ENCODE data around the gene DLG2. TPM values are rescaled to one million over a fixed set of nuclear protein-coding genes. Genes with fewer than 3 reads are reported as not detected.

The DLG2 gene
- total RNA-seq, 1 donor: 1.3 TPM

GRCh38 chr11:85182441-85183387, 444.4 kb downstream of the DLG2 start:
- DNase-seq (ENCODE audit: low read depth): no peak
- no peak for TF ChIP-seq CTCF (IDR thresholded peaks at IDR 0.05; ENCODE audit: insufficient read depth, low read depth, low read length)

GRCh38 chr11:85180528-85180927, 446.6 kb downstream of the DLG2 start:
- H3K4me3 ChIP-seq (ENCODE audit: low read depth, low read length): no peak overlapping the region
- no peak for TF ChIP-seq CTCF (IDR thresholded peaks at IDR 0.05; ENCODE audit: insufficient read depth, low read depth, low read length)
- no peak for DNase-seq (ENCODE audit: low read depth)

More at GRCh38 chr11:85182441-85183387, 444.4 kb downstream of the DLG2 start:
- no peak overlapping the region for H3K4me3 ChIP-seq (ENCODE audit: low read depth, low read length)

- no peak for DNase-seq (ENCODE audit: low read depth)
- no peak overlapping the region for H3K4me3 ChIP-seq (ENCODE audit: low read depth, low read length)
- no peak for TF ChIP-seq CTCF (IDR thresholded peaks at IDR 0.05; ENCODE audit: insufficient read depth, low read depth, low read length)
These were observed 455.4 kb downstream of the DLG2 start for GRCh38 chr11:85171648-85172257.

GRCh38 chr11:85170184-85170583, 457.0 kb downstream of the DLG2 start:
- DNase-seq (ENCODE audit: low read depth): peak; percentile 1
- no peak overlapping the region for H3K4me3 ChIP-seq (ENCODE audit: low read depth, low read length)
- TF ChIP-seq CTCF (IDR thresholded peaks at IDR 0.05; ENCODE audit: insufficient read depth, low read depth, low read length): no peak

GRCh38 chr11:85167471-85167870, 459.7 kb downstream of the DLG2 start:
- TF ChIP-seq CTCF (IDR thresholded peaks at IDR 0.05; ENCODE audit: insufficient read depth, low read depth, low read length): no peak
- no peak for DNase-seq (ENCODE audit: low read depth)
- no peak overlapping the region for H3K4me3 ChIP-seq (ENCODE audit: low read depth, low read length)

- no peak for DNase-seq (ENCODE audit: low read depth)
- TF ChIP-seq CTCF (IDR thresholded peaks at IDR 0.05; ENCODE audit: insufficient read depth, low read depth, low read length): no peak
- H3K4me3 ChIP-seq (ENCODE audit: low read depth, low read length): no peak overlapping the region
These were observed 460.1 kb downstream of the DLG2 start for GRCh38 chr11:85167038-85167437.
